ENCODE data around the gene SMG6. TPM values are rescaled to one million over a fixed set of nuclear protein-coding genes. Genes with fewer than 3 reads are reported as not detected.

The SMG6 gene
- total RNA-seq, 1 experiment from 2014 or later = 15.1 TPM

- peak; percentile 71 for DNase-seq (ENCODE audit: low spot score)
Measured at GRCh38 chr17:2081564-2081963, 222.0 kb downstream of the SMG6 start.

- no peak for DNase-seq (ENCODE audit: low spot score)
Measured at GRCh38 chr17:2077040-2077439, 226.5 kb downstream of the SMG6 start.

- no peak for DNase-seq (ENCODE audit: low spot score)
Measured at GRCh38 chr17:2076087-2076984, 227.2 kb downstream of the SMG6 start.

- DNase-seq (ENCODE audit: low spot score) = peak; percentile 52
Measured at GRCh38 chr17:2075336-2076086, 228.1 kb downstream of the SMG6 start.

- DNase-seq (ENCODE audit: low spot score) = no peak
Measured at GRCh38 chr17:2074919-2075318, 228.7 kb downstream of the SMG6 start.

GRCh38 chr17:2071455-2072281 lies 231.9 kb downstream of the SMG6 start:
- peak; percentile 62 for DNase-seq (ENCODE audit: low spot score)

GRCh38 chr17:2071024-2071385 lies 232.6 kb downstream of the SMG6 start:
- no peak for DNase-seq (ENCODE audit: low spot score)

- no peak for DNase-seq (ENCODE audit: low spot score)
Measured at GRCh38 chr17:2070241-2071023, 233.2 kb downstream of the SMG6 start.

GRCh38 chr17:2068519-2069051 lies 235.0 kb downstream of the SMG6 start:
- peak; percentile 87 for DNase-seq (ENCODE audit: low spot score)

- peak; percentile 51 for DNase-seq (ENCODE audit: low spot score)
Measured at GRCh38 chr17:2068031-2068518, 235.5 kb downstream of the SMG6 start.

GRCh38 chr17:2067608-2068024 lies 236.0 kb downstream of the SMG6 start:
- DNase-seq (ENCODE audit: low spot score) = peak; percentile 83

- no peak for DNase-seq (ENCODE audit: low spot score)
Measured at GRCh38 chr17:2067048-2067561, 236.5 kb downstream of the SMG6 start.

- DNase-seq (ENCODE audit: low spot score) = no peak
Measured at GRCh38 chr17:2065949-2066400, 237.6 kb downstream of the SMG6 start.

GRCh38 chr17:2064980-2065785 lies 238.4 kb downstream of the SMG6 start:
- peak; percentile 54 for DNase-seq (ENCODE audit: low spot score)

- no peak for DNase-seq (ENCODE audit: low spot score)
Measured at GRCh38 chr17:2064520-2064971, 239.0 kb downstream of the SMG6 start.

GRCh38 chr17:2064147-2064489 lies 239.5 kb downstream of the SMG6 start:
- no peak for DNase-seq (ENCODE audit: low spot score)

GRCh38 chr17:2063261-2064146 lies 240.1 kb downstream of the SMG6 start:
- DNase-seq (ENCODE audit: low spot score) = no peak

GRCh38 chr17:2062571-2063183 lies 240.9 kb downstream of the SMG6 start:
- DNase-seq (ENCODE audit: low spot score) = peak; percentile 62
